Measurements from ENCODE around the gene PSAT1. TPM values are rescaled to one million over a fixed set of nuclear protein-coding genes. Genes with fewer than 3 reads are reported as not detected.

The PSAT1 gene
- total RNA-seq, 1 experiment from 2014 or later: 215 TPM

- Histone ChIP-seq H2BK20ac (ENCODE audit: low read depth, low read length, poor library complexity, severe bottlenecking) (no peak overlapping the region), H2BK5ac (ENCODE audit: insufficient read length, low read length) (no peak overlapping the region), H2BK15ac (ENCODE audit: low read depth, low read length) (no peak overlapping the region), H2AFZ (ENCODE audit: low read length) (no peak overlapping the region), H2BK120ac (ENCODE audit: low read depth, low read length, poor library complexity, severe bottlenecking) (no peak overlapping the region), H3K18ac (ENCODE audit: insufficient read length, low read depth, low read length) (no peak overlapping the region), H3K27ac (ENCODE audit: insufficient read length, low read depth, low read length) (no peak overlapping the region), H3K79me1 (ENCODE audit: insufficient read depth, low read depth, low read length, poor library complexity, severe bottlenecking) (peaks cover 3% of the 10 kb centered on the region), H3K4me2 (ENCODE audit: insufficient read depth, insufficient read length, low read length) (no peak overlapping the region), H3K4me1 (ENCODE audit: insufficient read depth, low read length) (no peaks in the 10 kb centered on the region), H3K56ac (ENCODE audit: insufficient read length, low read depth, low read length) (no peak overlapping the region), H3K4ac (ENCODE audit: low read depth, low read length) (no peak overlapping the region), H3K79me2 (ENCODE audit: insufficient read depth, low read length) (peaks cover 3% of the 10 kb centered on the region; the same call in 1 of the 2 replicates), H2BK12ac (ENCODE audit: insufficient read length, low read depth, low read length) (no peak overlapping the region), H4K91ac (ENCODE audit: insufficient read length, low read depth, low read length) (no peak overlapping the region), H4K5ac (ENCODE audit: insufficient read length, low read depth, low read length) (no peak overlapping the region), H4K8ac (replicated peaks; ENCODE audit: insufficient read length, low read depth, low read length) (no peak overlapping the region), H3K23me2 (ENCODE audit: insufficient read length, low read depth, low read length, poor library complexity, severe bottlenecking) (no peaks in the 10 kb centered on the region), H3K14ac (ENCODE audit: insufficient read depth, low read length) (no peak overlapping the region), H2AK5ac (ENCODE audit: insufficient read length, low read length) (no peak overlapping the region), H3K9me3 (ENCODE audit: control insufficient read depth, low read depth, low read length) (no peaks in the 10 kb centered on the region), H3T11ph (ENCODE audit: low read length) (no peak overlapping the region), H4K20me1 (ENCODE audit: control insufficient read depth, insufficient read depth, insufficient read length) (no peaks in the 10 kb centered on the region), H3K9ac (ENCODE audit: extremely low read depth, insufficient read length, low read length) (no peak overlapping the region), H3K23ac (ENCODE audit: insufficient read length, low read depth, low read length) (no peak overlapping the region), H3K27me3 (ENCODE audit: insufficient read depth, low read length) (no peaks in the 10 kb centered on the region)
- no peaks in the 10 kb centered on the region for H3K27me3 Mint-ChIP-seq (ENCODE audit: low read depth)
- H3K4me3 Mint-ChIP-seq: no peak overlapping the region
- H3K4me1 Mint-ChIP-seq: peaks cover 7 to 11% of the 10 kb centered on the region in 2 experiments; a peak in 2 of 4 replicates
- H3K27ac Mint-ChIP-seq: no peak overlapping the region
- peaks cover 92 to 97% (median 96%) of the 10 kb centered on the region in 3 experiments for H3K36me3 Mint-ChIP-seq (ENCODE audit: insufficient read depth in 1 of 3, low read depth in 3 of 3)
- TF ChIP-seq CTCF (conservative IDR thresholded peaks at IDR 0.05): no peak
- H3K9me3 Mint-ChIP-seq: no peaks in the 10 kb centered on the region; a peak in 1 of 5 replicates
- no peak for DNase-seq
- WGBS (ENCODE audit: extremely low coverage, insufficient read length, low lambda C conversion rate): no CpG with 5 or more reads among the region's 4 CpGs
Measured at GRCh38 chr9:78320030-78320693, 23.2 kb downstream of the PSAT1 start.
